Stimulated activated naive B cell treated with anti-CD40 and anti-IgM and Interleukin-4, amounts not matched to agents 10 μg/mL and 1 μg/mL and 100 μg/mL, for 72 hours (primary cell): ENCODE data around the gene VAC14.

Experiments
- ATAC-seq, 2 donors: fragments of 150-1000 bp; cut with Tn5 transposase; replicated peaks; 2 replicates each; pipeline ENCODE4 v1.10.0; 2021; ENCODE audit warnings: moderate library complexity in 1 of 2
- DNase-seq: peaks from one replicate; pipeline ENCODE4 v3.0.0; 2021
- H3K27ac Mint-ChIP-seq: one replicate; pipeline ENCODE4 v1.8.0; 2022; ENCODE audit warnings: mild to moderate bottlenecking, mixed read lengths
- H3K27me3 Mint-ChIP-seq, 2 donors: one replicate each; pipeline ENCODE4 v1.8.0; 2022; ENCODE audit warnings: mixed read lengths in 2 of 2
- H3K36me3 Mint-ChIP-seq, 2 donors: one replicate each; pipeline ENCODE4 v1.8.0; 2022; ENCODE audit warnings: mixed read lengths in 2 of 2, mild to moderate bottlenecking in 1 of 2
- H3K4me1 Mint-ChIP-seq, 2 donors: one replicate each; pipeline ENCODE4 v1.8.0; 2022; ENCODE audit warnings: mixed read lengths in 2 of 2, mild to moderate bottlenecking in 1 of 2
- H3K4me3 Mint-ChIP-seq, 2 donors: one replicate each; pipeline ENCODE4 v1.8.0; 2022; ENCODE audit warnings: mild to moderate bottlenecking in 2 of 2, mixed read lengths in 2 of 2, moderate library complexity in 1 of 2
- H3K9me3 Mint-ChIP-seq, 2 donors: one replicate each; pipeline ENCODE4 v1.8.0; 2022; ENCODE audit warnings: mixed read lengths in 2 of 2, mild to moderate bottlenecking in 1 of 2

Gene VAC14

GRCh38 chr16:70760221-70760620 lies 40.7 kb downstream of the VAC14 start:
- Mint-ChIP-seq H3K4me3 (no peak overlapping the region), H3K4me1 (peaks cover 0 to 2% of the 10 kb centered on the region in 2 donors), H3K27me3 (no peaks in the 10 kb centered on the region), H3K27ac (no peak overlapping the region), H3K9me3 (no peaks in the 10 kb centered on the region), H3K36me3 (peaks cover 49 to 77% of the 10 kb centered on the region in 2 donors)
- no peak for DNase-seq
- ATAC-seq: no peak

- no peak for ATAC-seq
- no peak for DNase-seq
- H3K4me3 Mint-ChIP-seq: no peak overlapping the region
- H3K27me3 Mint-ChIP-seq: no peaks in the 10 kb centered on the region
- no peak overlapping the region for H3K27ac Mint-ChIP-seq
- peaks cover 0 to 2% of the 10 kb centered on the region in 2 donors for H3K4me1 Mint-ChIP-seq
- no peaks in the 10 kb centered on the region for H3K9me3 Mint-ChIP-seq
- H3K36me3 Mint-ChIP-seq: peaks cover 48 to 76% of the 10 kb centered on the region in 2 donors
These were observed 41.3 kb downstream of the VAC14 start for GRCh38 chr16:70759666-70760065.

- H3K27me3 Mint-ChIP-seq: no peaks in the 10 kb centered on the region
These were observed 42.2 kb downstream of the VAC14 start for GRCh38 chr16:70758786-70759185.

GRCh38 chr16:70757183-70757582 lies 43.8 kb downstream of the VAC14 start:
- ATAC-seq (no peak), DNase-seq (no peak)
- no peak overlapping the region for H3K27ac Mint-ChIP-seq
- peaks cover 34 to 68% of the 10 kb centered on the region in 2 donors for H3K36me3 Mint-ChIP-seq
- H3K4me3 Mint-ChIP-seq: no peak overlapping the region
- no peaks in the 10 kb centered on the region for H3K9me3 Mint-ChIP-seq
- peaks cover 0 to 2% of the 10 kb centered on the region in 2 donors for H3K4me1 Mint-ChIP-seq
- no peaks in the 10 kb centered on the region for H3K27me3 Mint-ChIP-seq

More at GRCh38 chr16:70758786-70759185, 42.2 kb downstream of the VAC14 start:
- Mint-ChIP-seq H3K36me3 (peaks cover 40 to 72% of the 10 kb centered on the region in 2 donors), H3K9me3 (no peaks in the 10 kb centered on the region), H3K4me1 (peaks cover 0 to 2% of the 10 kb centered on the region in 2 donors), H3K27ac (no peak overlapping the region), H3K4me3 (no peak overlapping the region)
- DNase-seq (no peak), ATAC-seq (no peak)

- peaks cover 0 to 2% of the 10 kb centered on the region in 2 donors for H3K4me1 Mint-ChIP-seq
These were observed 44.9 kb downstream of the VAC14 start for GRCh38 chr16:70756071-70756470.

GRCh38 chr16:70754851-70755600 lies 45.9 kb downstream of the VAC14 start:
- DNase-seq: no peak
- ATAC-seq: no peak
- Mint-ChIP-seq H3K27ac (no peak overlapping the region), H3K27me3 (no peaks in the 10 kb centered on the region), H3K4me3 (no peak overlapping the region), H3K36me3 (peaks cover 39 to 64% of the 10 kb centered on the region in 2 donors), H3K9me3 (no peaks in the 10 kb centered on the region), H3K4me1 (peaks cover 2 to 4% of the 10 kb centered on the region in 2 donors)

More at GRCh38 chr16:70756071-70756470, 44.9 kb downstream of the VAC14 start:
- Mint-ChIP-seq H3K27ac (peak overlapping the region; percentile 44), H3K36me3 (peaks cover 37 to 62% of the 10 kb centered on the region in 2 donors), H3K9me3 (no peaks in the 10 kb centered on the region), H3K4me3 (no peak overlapping the region), H3K27me3 (no peaks in the 10 kb centered on the region)
- no peak for ATAC-seq
- DNase-seq: no peak

GRCh38 chr16:70754371-70754770 lies 46.6 kb downstream of the VAC14 start:
- ATAC-seq (no peak), DNase-seq (no peak)
- H3K27ac Mint-ChIP-seq: no peak overlapping the region
- H3K27me3 Mint-ChIP-seq: no peaks in the 10 kb centered on the region
- H3K4me1 Mint-ChIP-seq: peaks cover 2 to 5% of the 10 kb centered on the region in 2 donors
- peaks cover 42 to 61% of the 10 kb centered on the region in 2 donors for H3K36me3 Mint-ChIP-seq
- no peak overlapping the region for H3K4me3 Mint-ChIP-seq
- no peaks in the 10 kb centered on the region for H3K9me3 Mint-ChIP-seq

GRCh38 chr16:70753694-70754325 lies 47.1 kb downstream of the VAC14 start:
- Mint-ChIP-seq H3K27me3 (no peaks in the 10 kb centered on the region), H3K27ac (peak overlapping the region; percentile 83), H3K4me3 (no peak overlapping the region), H3K9me3 (no peaks in the 10 kb centered on the region), H3K36me3 (peaks cover 42 to 61% of the 10 kb centered on the region in 2 donors), H3K4me1 (peaks cover 1 to 5% of the 10 kb centered on the region in 2 donors)
- DNase-seq (no peak), ATAC-seq (no peak)

GRCh38 chr16:70753228-70753627 lies 47.7 kb downstream of the VAC14 start:
- ATAC-seq (no peak), DNase-seq (no peak)
- Mint-ChIP-seq H3K4me1 (peaks cover 0 to 5% of the 10 kb centered on the region in 2 donors), H3K9me3 (no peaks in the 10 kb centered on the region), H3K36me3 (peaks cover 42 to 61% of the 10 kb centered on the region in 2 donors), H3K27ac (peak overlapping the region; percentile 42), H3K27me3 (no peaks in the 10 kb centered on the region), H3K4me3 (no peak overlapping the region)

- ATAC-seq (no peak), DNase-seq (no peak)
- peaks cover 43 to 57% of the 10 kb centered on the region in 2 donors for H3K36me3 Mint-ChIP-seq
- no peaks in the 10 kb centered on the region for H3K27me3 Mint-ChIP-seq
- H3K27ac Mint-ChIP-seq: no peak overlapping the region
- H3K9me3 Mint-ChIP-seq: no peaks in the 10 kb centered on the region
- H3K4me3 Mint-ChIP-seq: no peak overlapping the region
- peaks cover 2 to 7% of the 10 kb centered on the region in 2 donors for H3K4me1 Mint-ChIP-seq
These were observed 48.5 kb downstream of the VAC14 start for GRCh38 chr16:70752426-70752825.

- Mint-ChIP-seq H3K27ac (no peak overlapping the region), H3K27me3 (no peaks in the 10 kb centered on the region)
These were observed 49.4 kb downstream of the VAC14 start for GRCh38 chr16:70751593-70751992.

GRCh38 chr16:70750893-70751467 lies 50.0 kb downstream of the VAC14 start:
- H3K4me1 Mint-ChIP-seq: peaks cover 12 to 22% of the 10 kb centered on the region in 2 donors
- peak overlapping the region; percentile 14 for H3K27ac Mint-ChIP-seq
- H3K36me3 Mint-ChIP-seq: peaks cover 40 to 57% of the 10 kb centered on the region in 2 donors
- no peak for ATAC-seq
- no peak for DNase-seq
- H3K4me3 Mint-ChIP-seq: no peak overlapping the region
- H3K9me3 Mint-ChIP-seq: no peaks in the 10 kb centered on the region
- H3K27me3 Mint-ChIP-seq: no peaks in the 10 kb centered on the region

More at GRCh38 chr16:70751593-70751992, 49.4 kb downstream of the VAC14 start:
- Mint-ChIP-seq H3K4me3 (no peak overlapping the region), H3K36me3 (peaks cover 40 to 56% of the 10 kb centered on the region in 2 donors), H3K9me3 (no peaks in the 10 kb centered on the region), H3K4me1 (peaks cover 7 to 16% of the 10 kb centered on the region in 2 donors)
- ATAC-seq: no peak
- no peak for DNase-seq

- Mint-ChIP-seq H3K4me3 (no peak overlapping the region), H3K27ac (peak overlapping the region; percentile 28), H3K4me1 (peaks cover 14 to 27% of the 10 kb centered on the region in 2 donors), H3K27me3 (no peaks in the 10 kb centered on the region), H3K9me3 (no peaks in the 10 kb centered on the region), H3K36me3 (peaks cover 45 to 62% of the 10 kb centered on the region in 2 donors)
- no peak for DNase-seq
- no peak for ATAC-seq
These were observed 51.0 kb downstream of the VAC14 start for GRCh38 chr16:70749681-70750601.
